Bronchial epithelial cell (primary cell): ENCODE data around the gene C1QTNF1. TPM values are rescaled to one million over a fixed set of nuclear protein-coding genes. Genes with fewer than 3 reads are reported as not detected.

ENCODE experiments used
- DNase-seq: peaks from one replicate; pipeline ENCODE4 v3.0.0-alpha.2; 2010; ENCODE audit warnings: low read depth
- FAIRE-seq: peaks from 2 replicates; lab custom pipeline; 2011; peaks lifted over from hg19 to GRCh38; lab: Jason Lieb, UNC
- H3K27me3 ChIP-seq: 2 replicates; pipeline ENCODE4 v1.5.1; 2011; ENCODE audit warnings: low read length; ENCODE audit not compliant: control insufficient read depth, insufficient read depth
- H3K36me3 ChIP-seq: 2 replicates; pipeline ENCODE4 v1.5.1; 2011; ENCODE audit warnings: low read length; ENCODE audit not compliant: control insufficient read depth, insufficient read depth
- H3K4me3 ChIP-seq: 2 replicates; pipeline ENCODE4 v1.5.1; 2011; ENCODE audit warnings: mild to moderate bottlenecking, low read depth, low read length, control low read depth
- total RNA-seq: library from RNA; depleted of rRNA; stranded (reverse); fragments of >200 nt; gene quantifications from 2 replicates; pipeline ENCODE4 v1.2.1, GENCODE V29; 2014
- TF ChIP-seq, protein P1 (sequence below): IDR thresholded peaks from 2 replicates; pipeline ENCODE4 v1.5.1; 2011; ENCODE audit warnings: mild to moderate bottlenecking, moderate library complexity, low read length, control low read depth, inconsistent platforms; ENCODE audit not compliant: insufficient read depth, severe bottlenecking

The C1QTNF1 gene
- total RNA-seq, 1 donor from 2014 or later, result 0.79 TPM

- TF ChIP-seq, protein P1, sequence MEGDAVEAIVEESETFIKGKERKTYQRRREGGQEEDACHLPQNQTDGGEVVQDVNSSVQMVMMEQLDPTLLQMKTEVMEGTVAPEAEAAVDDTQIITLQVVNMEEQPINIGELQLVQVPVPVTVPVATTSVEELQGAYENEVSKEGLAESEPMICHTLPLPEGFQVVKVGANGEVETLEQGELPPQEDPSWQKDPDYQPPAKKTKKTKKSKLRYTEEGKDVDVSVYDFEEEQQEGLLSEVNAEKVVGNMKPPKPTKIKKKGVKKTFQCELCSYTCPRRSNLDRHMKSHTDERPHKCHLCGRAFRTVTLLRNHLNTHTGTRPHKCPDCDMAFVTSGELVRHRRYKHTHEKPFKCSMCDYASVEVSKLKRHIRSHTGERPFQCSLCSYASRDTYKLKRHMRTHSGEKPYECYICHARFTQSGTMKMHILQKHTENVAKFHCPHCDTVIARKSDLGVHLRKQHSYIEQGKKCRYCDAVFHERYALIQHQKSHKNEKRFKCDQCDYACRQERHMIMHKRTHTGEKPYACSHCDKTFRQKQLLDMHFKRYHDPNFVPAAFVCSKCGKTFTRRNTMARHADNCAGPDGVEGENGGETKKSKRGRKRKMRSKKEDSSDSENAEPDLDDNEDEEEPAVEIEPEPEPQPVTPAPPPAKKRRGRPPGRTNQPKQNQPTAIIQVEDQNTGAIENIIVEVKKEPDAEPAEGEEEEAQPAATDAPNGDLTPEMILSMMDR, result no peak
- DNase-seq, result no peak
- Histone ChIP-seq H3K27me3 (no peaks in the 10 kb centered on the region), H3K4me3 (no peak overlapping the region), H3K36me3 (no peaks in the 10 kb centered on the region)
- FAIRE-seq, result no peak
Observed at GRCh38 chr17:79050551-79050950, 26.6 kb downstream of the C1QTNF1 start.

DNA sequence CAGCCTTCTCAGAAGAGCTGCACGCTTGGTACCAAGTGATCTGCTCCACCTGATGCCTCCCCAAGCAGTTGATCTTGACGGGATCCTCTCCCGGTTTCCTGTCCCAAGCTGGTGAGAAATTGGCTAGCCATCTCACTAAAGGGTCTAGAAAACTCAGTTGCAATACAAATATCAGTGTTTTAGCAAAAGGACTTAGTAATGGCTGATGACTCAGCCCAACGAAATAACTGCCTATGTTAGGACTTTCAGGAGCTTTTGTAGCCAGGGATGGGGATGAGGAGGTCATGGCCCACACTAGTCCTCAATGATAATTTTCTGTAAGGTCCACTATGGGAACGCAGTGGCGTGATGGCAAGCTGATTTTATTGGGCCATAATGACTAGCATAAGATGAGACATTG, 27.3 kb downstream of the C1QTNF1 start:
- no peaks in the 10 kb centered on the region for H3K27me3 ChIP-seq
- DNase-seq (no peak), FAIRE-seq (peak; percentile 52)
- no peaks in the 10 kb centered on the region for H3K36me3 ChIP-seq
- no peak overlapping the region for H3K4me3 ChIP-seq
- TF ChIP-seq, protein P1, result no peak

DNA sequence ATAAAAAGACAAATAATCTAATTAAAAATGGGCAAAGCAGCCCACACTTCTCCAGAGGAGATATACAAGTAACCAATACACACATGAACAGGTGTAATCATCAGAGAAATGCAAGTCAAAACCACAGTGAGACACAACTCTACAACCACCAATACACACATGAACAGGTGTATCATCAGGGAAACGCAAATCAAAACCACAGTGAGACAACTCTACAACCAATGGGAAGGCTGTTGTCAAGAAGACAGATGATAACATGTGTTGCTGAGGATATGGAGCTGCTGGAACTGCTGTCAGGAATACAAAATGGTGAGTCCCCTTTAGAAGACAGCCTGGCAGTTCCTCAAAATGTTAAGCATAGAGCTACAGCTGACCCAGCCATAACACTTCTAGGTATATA, 28.2 kb downstream of the C1QTNF1 start:
- TF ChIP-seq, protein P1, result no peak
- Histone ChIP-seq H3K27me3 (no peaks in the 10 kb centered on the region), H3K36me3 (no peaks in the 10 kb centered on the region), H3K4me3 (no peak overlapping the region)
- DNase-seq (no peak), FAIRE-seq (no peak)

GRCh38 chr17:79053251-79053925, 29.4 kb downstream of the C1QTNF1 start:
- Histone ChIP-seq H3K4me3 (no peak overlapping the region), H3K27me3 (no peaks in the 10 kb centered on the region), H3K36me3 (no peaks in the 10 kb centered on the region)
- TF ChIP-seq, protein P1, result no peak
- DNase-seq (peak; percentile 18), FAIRE-seq (no peak)

DNA sequence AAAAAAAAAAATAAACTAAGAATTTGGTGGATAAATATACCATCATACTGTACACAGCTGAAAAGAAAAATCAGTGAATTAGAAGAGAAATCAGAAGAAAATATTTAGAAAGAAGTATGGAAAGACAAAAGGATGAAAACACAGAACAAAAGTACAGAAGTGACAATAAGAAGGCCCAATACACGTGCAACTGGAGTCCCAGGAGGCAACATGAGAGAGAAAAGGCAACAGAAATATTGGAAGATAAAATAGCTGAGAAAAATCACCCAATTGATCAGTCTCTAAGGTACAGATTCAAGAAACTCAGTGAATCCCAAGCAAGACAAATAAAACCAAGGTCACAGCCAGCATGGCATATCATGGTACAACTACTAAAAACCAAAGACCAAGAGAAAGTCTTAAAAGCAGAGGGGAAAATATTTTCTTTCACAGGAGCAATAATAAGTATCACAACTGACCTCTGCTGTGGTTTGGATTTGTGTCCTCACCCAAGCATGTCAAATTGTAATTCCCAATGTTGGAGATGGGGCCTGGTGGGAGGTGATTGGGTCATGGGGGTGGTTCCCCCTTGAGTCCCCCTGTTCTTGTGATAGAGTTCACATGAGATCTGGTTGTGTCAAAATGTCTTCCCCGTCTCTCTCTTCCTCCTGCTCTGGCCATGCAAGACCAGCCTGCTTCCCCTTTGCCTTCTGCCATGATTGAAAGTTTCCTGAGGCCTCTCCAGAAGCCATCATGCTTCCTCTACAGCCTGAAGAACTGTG, 30.4 kb downstream of the C1QTNF1 start:
- no peak overlapping the region for H3K4me3 ChIP-seq
- DNase-seq, result no peak
- TF ChIP-seq, protein P1, result no peak
- FAIRE-seq, result no peak
- H3K27me3 ChIP-seq, result no peaks in the 10 kb centered on the region
- no peaks in the 10 kb centered on the region for H3K36me3 ChIP-seq
